Measurements from ENCODE around the gene TEFM. TPM values are rescaled to one million over a fixed set of nuclear protein-coding genes. Genes with fewer than 3 reads are reported as not detected.

The TEFM gene, protein sequence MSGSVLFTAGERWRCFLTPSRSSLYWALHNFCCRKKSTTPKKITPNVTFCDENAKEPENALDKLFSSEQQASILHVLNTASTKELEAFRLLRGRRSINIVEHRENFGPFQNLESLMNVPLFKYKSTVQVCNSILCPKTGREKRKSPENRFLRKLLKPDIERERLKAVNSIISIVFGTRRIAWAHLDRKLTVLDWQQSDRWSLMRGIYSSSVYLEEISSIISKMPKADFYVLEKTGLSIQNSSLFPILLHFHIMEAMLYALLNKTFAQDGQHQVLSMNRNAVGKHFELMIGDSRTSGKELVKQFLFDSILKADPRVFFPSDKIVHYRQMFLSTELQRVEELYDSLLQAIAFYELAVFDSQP
- total RNA-seq: 10.4 and 20.0 TPM in 2 replicates

DNA sequence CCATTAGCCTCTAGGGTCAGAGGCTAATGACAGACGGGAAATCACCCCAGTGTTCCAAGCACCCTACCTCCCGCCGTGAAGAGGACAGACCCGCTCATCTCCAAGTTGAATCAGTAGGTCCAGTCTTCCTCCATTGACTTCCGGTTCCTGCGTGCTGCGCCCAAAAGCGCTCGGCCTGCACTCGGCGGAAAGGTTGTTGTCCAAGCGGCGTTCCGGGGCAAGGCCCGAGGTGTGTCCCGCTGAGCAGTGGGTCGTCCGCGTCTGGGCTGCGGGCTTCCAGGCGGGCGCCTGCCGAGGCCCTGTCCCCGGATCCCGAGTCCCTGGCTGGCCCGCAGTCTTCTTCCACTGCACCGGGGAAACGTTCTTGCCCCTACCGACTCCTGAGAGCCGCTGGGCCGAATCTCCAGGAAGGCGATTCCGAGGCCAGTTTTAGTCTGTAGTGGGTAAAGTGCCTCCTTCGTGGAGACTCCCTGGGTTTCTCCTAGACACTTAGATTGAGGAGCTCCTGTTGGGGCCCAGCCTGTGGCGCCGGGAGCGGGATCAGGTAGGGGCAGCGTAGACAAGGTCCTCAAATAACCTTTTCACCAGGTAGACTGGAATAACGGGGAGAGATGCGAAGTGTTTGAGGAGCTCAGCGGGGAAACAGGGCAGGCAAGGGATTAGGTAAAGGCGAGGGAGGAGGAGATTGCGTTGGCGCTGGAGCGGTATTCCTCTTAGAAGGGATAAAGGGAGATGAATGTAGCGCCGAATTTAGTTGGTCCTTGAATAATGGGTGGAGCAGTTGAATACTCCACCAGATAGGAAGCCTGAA lies at the start of gene TEFM:
Gene TEFM, minus strand, starts transcription at position 138 of the 811 bp plus-strand sequence. Its CDS starts 40 bp downstream, at position 98.

DNA sequence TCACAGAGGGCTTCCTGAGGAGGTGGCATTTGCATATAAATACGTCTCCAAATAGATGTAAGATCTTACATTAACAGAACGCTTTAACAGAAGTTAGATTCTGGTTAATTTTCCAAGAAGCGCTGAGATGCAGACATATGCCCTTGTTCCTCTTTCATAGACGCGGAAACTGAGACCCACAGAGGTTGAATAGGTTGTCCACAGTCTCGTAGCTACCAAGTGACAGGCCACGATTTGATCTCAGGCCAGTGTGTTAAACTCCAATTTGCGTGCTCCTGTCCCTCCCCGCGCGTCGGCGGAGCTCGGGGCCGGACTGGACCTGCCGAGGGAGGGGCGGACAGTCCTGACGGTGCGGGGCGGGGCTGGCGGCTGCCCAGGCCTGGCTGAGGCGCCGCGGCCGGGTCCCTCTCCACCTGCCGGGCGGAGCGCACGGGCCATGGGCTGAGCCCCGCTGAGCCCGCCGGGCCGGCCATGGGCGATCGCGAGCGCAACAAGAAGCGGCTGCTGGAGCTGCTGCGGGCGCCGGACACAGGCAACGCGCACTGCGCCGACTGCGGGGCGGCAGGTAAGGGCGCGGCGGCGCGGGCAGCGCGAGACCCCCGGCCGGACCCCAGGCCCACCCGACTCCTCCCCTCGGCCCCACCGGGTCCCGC lies 15.6 kb upstream of the TEFM start, which contains the start of gene ADAP2:
Gene ADAP2, plus strand, starts transcription at position 402 of the 653 bp plus-strand sequence. Its CDS starts 70 bp downstream, at position 472.

Other genes with a start within 250 kb of the TEFM start
- 11.3 and 13.5 TPM in 2 replicates for gene CRLF3, start 81.5 kb downstream of the TEFM start, total RNA-seq
- 1.1 and 1.2 TPM in 2 replicates for gene ATAD5, start 74.3 kb downstream of the TEFM start, total RNA-seq
- gene ADAP2, start 15.7 kb upstream of the TEFM start, total RNA-seq: 2.9 and 9.4 TPM in 2 replicates
- 13.8 and 16.1 TPM in 2 replicates for gene RNF135, start 64.8 kb upstream of the TEFM start, total RNA-seq
- gene NF1, start 188.7 kb upstream of the TEFM start, total RNA-seq: 25.4 and 26.6 TPM in 2 replicates

Measured in myometrial cell (primary cell).